ENCODE measurements around the gene KCNE4.

The KCNE4 gene

DNA sequence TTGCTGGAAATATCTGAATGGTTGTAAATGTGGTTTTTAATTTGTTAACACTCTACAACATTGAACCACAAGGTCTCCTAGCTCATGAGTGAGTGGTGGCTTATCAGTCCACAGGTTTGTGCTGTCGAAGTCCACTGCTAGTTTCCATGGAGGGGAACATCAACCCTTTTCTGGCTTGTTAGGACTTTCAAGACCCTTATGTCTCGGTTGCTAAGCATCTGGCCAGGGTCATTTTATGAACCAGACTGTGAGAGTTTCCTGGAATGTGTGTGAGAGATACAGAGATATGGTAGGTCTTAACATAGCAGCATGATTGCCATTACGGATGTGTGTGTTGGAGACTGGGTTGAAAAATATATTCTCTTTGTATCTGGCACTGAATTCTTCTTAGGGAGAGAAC lies 36.9 kb downstream of the KCNE4 start:
- DNase-seq, result no peak

DNA sequence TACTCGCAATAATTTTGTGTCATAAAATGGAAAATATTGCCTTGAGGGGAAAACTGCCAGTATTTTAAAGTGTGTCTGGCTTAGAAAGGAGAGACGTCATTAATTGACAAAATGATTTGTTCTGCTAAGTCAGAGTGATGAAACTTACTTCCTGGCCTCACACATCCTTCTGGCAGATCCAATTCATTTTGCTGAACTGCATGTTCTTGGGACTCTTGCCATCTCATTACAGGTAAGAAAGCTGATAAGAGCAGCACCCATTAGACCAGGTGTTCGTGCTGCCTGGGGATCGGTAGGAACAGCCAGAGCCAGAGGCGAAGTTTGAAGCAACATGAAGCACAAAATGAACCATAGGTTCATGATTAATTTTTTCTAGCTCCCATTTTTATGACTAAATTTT lies 38.0 kb downstream of the KCNE4 start:
- no peak for DNase-seq

DNA sequence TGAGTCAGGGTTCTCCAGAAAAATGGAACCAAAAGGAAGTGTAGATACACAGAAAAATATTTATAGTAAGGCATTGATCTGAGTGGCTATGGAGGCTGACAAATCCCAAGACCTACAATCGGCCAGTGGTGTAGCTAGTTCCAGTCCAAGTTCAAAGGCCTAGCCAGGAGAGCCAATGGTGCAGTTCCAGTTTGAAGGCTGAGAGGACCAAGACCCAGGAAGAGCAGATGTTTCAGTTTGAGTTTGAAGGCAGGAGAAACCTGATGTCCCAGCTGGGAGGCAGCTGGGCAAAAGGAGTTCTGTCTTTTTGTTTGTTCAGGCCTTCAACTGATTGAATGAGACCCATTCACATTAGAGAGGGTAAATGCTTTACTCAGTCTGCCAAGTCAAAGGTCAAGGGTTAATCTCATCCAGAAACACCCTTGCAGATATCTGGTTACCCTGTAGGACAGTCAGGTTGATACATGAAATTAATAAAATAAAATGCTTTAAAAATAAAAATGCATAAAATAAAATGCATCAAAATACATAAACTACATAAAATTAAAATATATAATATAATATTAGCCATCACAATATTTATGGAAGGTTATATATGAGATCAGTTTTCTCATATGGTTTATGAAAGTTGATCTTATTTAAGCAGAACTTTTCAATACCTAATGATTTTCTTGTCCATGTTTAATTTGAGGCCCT lies 38.7 kb downstream of the KCNE4 start:
- DNase-seq, result peak; percentile 2

DNA sequence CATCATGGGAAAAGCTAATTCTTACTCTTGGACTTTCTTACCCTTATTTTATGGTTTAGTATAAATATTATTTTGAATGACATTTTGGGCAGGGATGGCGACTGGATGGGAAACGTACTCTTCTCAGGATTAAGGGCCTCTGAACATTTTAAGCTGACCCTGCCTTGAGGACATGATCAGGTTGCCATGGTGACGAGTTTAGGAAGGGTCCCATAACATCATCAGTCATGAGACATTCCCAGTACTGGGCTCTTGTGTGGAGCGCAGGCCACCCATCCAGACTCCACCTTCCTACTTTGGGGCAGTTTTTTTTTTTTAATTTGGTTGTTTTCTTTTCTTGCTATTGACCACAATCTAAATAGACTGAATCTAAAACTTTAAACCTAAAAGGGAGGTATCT lies 40.7 kb downstream of the KCNE4 start:
- DNase-seq, result no peak

DNA sequence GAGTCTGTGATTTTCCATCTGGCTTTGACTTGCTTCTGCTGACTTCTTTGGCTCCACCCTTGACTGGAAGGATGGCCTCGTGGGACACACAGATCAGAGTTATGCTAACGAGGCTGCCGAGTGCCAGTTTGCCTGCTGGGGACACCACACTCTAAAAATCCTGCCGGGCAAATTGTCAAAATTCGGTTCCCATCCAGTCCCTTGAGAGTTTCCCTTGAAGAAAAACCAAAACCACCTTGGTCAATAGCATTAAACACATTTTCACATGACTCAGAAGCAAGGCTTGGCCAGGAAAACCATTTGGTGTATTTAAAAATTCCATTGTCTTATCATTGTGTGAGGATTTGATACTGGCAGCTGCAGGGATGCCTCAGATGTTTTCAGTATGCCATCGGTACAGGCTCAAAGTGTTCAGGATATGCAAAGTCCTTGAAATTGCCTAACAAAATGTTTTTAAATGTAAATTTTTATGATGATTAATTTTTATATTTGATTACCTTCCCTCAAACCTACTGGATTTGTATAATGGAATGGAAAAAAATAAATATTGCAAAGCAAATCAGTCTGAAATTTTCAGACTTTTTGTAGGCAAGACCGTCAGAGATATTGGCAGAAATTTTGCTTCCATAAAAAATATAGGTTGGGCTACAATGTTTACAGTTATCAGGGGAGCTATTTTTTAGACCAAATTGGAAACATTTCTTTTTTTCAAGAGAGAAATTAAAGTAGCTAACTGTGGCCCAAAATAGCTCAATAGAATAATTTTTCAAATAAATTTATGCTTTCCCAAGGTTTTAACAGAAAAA lies 41.6 kb downstream of the KCNE4 start:
- peak; percentile 12 for DNase-seq

DNA sequence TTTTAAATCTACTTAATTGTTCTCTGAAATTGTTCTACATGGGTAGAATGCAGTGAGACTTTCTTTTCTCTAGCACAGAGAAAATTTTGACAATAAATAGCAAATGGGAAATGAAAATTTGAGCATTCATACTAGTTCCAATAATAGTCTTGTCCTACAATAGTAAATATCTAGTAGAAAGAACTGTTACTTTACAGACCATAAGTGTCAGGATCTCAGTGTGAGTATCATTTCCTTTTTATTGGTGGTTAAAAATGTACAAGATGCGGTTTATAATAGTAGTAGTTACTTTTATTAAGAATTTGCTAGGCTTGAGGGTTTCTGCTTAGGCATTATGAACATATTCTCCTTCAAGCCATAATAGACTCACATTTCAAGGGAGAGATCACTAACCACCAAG lies 43.2 kb downstream of the KCNE4 start:
- no peak for DNase-seq

DNA sequence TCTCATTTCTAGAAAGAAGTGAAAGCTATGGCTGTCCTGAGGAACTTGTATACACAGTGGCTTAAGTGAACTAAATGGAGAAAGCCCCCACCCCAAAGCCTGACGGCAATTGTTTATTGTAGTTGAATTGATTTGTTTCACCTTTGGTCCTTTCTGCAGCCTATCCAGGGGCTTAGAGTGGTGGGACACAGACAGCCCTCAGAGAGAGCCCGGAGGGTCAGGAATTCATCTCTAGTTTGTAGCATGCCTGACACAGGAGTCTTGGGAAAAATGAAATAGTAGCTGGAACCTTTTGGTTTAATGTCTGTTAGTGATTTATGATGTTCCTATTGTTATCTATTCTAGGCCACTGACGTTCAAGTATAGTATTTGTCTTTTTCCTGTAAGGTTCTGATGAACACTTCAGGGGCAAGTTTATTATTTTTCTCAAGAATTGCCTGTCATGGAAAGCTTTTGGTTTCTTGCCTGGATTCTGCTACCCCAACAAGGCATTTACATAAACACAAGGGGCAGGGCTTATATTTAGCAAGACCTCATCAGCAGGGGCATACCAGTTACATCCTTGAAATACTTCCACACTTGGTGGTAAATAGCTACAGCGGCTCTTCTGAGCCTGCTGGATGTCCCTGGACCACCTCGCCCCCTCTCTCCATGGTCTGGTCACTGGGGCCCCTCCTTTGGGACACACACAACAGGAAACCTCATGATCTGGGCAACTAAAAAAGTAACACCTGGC lies 44.4 kb downstream of the KCNE4 start:
- no peak for DNase-seq

DNA sequence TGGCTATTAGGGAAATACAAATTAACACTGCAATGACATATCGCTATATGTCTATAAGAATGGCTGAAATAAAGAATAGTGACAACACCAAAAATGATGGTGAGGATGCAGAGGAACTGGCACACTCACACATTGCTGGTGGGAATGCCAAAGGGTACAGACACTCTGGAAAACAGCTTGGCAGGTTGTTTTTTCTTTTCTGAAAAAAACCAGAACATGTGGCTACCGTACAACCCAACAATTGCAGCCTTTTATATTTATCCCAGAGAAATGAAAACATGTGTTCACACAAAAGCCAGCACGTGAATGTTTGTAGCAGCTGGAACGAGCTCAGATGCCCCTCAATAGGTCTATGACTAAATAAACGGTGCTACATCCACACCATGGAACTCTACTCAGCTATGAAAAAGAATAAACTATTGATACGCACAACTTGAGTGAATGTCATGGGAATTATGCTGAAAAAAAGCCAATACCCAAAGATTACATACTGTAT lies 45.9 kb downstream of the KCNE4 start:
- no peak for DNase-seq

DNA sequence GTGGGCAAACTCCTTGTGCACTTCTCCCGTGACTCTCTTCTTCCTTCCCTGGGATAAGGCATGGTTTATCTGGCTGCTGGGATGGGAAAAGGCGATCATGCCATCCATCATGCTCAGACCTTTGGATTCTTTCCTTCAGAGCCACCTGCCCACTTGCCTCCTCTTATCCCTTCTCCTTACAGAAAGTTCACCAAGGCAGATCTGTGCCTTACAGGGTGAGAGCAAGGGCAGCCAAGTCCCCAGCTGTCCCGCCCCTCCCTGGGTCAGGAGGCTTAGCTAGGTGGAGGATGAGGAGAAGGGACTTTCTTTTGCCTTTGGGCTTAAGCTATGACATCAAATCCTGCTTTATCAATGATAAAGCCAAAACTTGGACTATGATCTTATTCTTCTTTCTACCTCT lies 47.6 kb downstream of the KCNE4 start:
- no peak for DNase-seq

DNA sequence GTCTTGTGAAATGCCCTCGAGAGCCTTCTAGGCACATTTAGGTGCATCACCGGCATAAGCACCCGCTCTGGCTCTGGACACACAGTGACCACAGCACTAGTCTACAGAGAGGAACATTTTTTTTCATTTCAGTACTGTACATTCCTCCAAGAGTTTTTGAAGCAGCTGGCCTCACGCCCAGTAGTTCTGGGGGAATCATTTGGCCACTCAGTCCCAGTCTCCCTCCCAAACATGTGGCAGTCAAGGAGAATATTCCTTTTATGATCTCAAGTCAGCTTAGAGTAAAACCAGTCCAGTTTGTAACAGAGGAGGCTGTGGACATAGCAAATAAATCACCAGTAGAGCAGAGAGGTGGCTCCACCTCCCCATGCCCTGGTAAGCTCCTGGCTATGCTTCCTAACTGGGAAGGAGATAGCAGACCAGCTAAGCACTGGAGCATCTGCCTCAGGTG lies 48.1 kb downstream of the KCNE4 start:
- DNase-seq, result no peak

DNA sequence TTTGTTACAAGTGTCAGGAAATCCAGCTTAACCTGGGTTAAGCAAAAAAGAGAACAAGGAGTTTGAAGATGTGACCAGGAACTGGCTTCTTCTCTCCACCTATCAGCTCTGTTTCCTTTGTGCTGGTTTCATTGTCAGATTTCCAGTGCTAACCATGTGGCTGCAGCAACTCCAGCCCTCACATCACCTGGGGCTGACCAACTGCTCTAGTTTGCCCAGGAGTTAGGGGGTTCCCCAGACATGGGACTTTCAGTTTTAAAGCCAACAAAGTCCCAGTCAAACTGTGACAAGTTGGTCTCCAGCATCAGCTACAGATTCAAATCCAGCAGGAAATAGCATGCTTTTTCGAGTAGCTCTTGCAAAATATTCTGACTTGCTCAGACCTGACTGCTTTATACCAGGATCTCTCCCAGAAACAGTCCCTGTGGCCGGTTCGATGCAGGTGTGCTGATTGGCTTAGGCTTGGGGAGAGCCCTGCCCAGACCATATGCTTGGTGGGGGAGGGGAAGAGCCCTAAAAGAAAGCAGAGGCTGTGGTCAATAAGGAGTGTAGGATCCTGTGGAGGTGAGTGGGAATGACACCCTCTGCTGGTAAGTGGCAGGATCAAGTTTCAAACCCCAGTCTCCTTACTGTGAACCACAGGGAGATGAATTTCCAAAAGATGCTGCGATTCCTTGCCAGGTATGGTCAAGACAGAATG lies 49.5 kb downstream of the KCNE4 start:
- peak; percentile 31 for DNase-seq

DNA sequence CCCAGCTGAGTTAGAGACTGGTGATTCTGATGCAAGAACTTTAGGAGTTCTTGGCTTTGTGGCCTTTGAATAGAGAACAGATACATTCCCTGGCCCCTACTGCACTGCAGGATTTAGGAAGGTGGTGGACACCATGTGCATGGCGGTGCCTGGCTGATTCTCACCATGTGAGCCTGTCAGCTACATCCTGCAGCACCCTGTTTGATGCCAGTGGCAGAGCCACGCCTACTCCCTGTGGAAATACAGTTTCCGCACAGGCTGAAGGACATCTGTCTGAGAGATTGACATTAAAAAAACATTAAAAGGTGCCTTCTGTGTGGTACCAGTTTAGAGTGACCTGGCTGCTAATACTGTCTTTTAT lies 50.0 kb downstream of the KCNE4 start:
- DNase-seq, result no peak

DNA sequence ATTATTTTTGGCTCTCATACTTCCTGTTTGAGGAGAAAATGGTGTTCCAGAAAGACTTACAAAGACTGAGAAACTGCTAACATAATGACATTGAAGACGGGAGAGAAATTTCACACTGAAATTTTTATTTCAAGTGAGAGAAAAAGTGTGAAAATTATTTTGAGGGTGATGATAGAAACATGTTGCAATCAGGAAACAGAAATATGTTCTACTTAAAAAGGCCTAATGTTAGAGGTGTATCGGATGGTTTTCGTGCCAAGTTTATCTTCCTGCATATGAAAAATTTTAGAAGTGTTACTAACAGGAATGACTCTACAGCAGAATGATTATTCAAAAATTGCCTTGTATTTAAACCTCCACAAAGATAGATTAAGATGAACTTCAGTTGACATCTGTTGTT lies 50.5 kb downstream of the KCNE4 start:
- DNase-seq, result no peak

DNA sequence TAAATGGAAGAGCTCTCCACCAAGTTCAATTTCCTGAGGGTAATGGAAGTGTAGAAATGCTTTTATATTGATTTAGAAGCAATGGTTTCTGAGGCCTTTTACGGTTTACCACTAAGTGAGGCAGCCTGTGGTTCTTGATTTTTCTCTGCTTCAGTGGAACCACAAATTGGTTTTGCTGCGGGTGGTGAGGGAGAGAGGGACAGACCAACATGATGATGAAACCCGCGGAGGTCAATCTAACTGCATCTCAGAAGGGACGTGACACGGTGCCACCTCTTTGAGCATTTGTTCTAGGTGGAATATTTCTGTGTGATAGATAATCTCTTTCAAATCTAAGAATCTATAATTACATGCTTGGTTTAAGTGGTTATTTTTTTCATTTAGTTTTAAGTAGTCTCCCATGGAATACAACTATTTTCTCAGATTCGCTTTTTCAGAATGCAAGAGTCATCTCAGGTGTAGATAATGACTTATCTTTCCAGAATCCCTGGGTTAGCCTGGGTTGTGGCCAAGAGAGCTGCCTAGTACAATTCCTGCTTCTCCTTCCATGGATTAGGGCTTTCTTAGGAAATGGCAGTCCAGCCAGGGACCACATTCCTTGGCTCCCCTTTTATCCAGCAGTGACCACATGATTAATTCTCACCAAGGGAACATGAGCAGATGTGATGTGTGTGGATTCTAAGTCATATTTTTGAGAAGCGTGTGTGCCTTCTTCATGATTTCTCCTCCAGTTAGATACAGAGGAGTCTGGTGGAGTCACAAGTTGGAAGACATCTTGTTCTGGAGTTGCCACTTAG lies 52.5 kb downstream of the KCNE4 start:
- DNase-seq, result no peak
